Endothelial cell of umbilical vein (primary cell): ENCODE measurements around the gene TTF2. TPM values are rescaled to one million over a fixed set of nuclear protein-coding genes. Genes with fewer than 3 reads are reported as not detected.

Experiments
- BruUV-seq: library from RNA; stranded (reverse); fragments of 400-500 nt; replicated peaks from 2 replicates; lab custom pipeline; 2021; lab: Mats Ljungman, UMichigan
- CTCF ChIA-PET: fragments of 300-600, 350-600 bp; sonication (Branson Sonifier 250); formaldehyde crosslinking; loops from one replicate; lab custom pipeline; 2021; ENCODE audit warnings: antibody characterized with exemption, inconsistent platforms; lab: Charles Lee
- POLR2A ChIA-PET: fragments of 300-600, 350-600 bp; sonication (Branson Sonifier 250); formaldehyde crosslinking; loops from one replicate; lab custom pipeline; 2021; ENCODE audit warnings: antibody characterized with exemption, inconsistent platforms; lab: Charles Lee
- DNase-seq: peaks from one replicate; pipeline ENCODE4 v3.0.0-alpha.2; 2011; ENCODE audit warnings: low read depth, low spot score
- FAIRE-seq: peaks from 2 replicates; lab custom pipeline; 2011; peaks lifted over from hg19 to GRCh38; lab: Jason Lieb, UNC
- H2AFZ ChIP-seq: 2 replicates; pipeline ENCODE4 v1.6.0; 2012; ENCODE audit warnings: low read depth, low read length, control low read depth, inconsistent platforms
- H3K27ac ChIP-seq: 2 replicates; pipeline ENCODE4 v1.5.1; 2011; ENCODE audit warnings: low read depth, mild to moderate bottlenecking, control low read depth, low read length, moderate library complexity; ENCODE audit not compliant: insufficient read depth
- H3K27me3 ChIP-seq, 2 experiments: 2 replicates each; pipeline versions ENCODE4 v1.6.0 to v1.6.1; 2011; ENCODE audit warnings: low read length in 2 of 2, mixed read lengths in 1 of 2; ENCODE audit not compliant: control insufficient read depth in 2 of 2, insufficient read depth in 2 of 2
- H3K36me3 ChIP-seq, 2 experiments: 2 replicates in 1 of 2; 3 replicates in 1 of 2; pipeline ENCODE4 v1.5.1; 2011; ENCODE audit warnings: low read length in 2 of 2, mild to moderate bottlenecking in 1 of 2, moderate library complexity in 1 of 2; ENCODE audit not compliant: control insufficient read depth in 2 of 2, insufficient read depth in 2 of 2; ENCODE audit errors: extremely low read depth in 1 of 2
- H3K4me1 ChIP-seq: 3 replicates; pipeline ENCODE4 v1.5.1; 2011; ENCODE audit warnings: mild to moderate bottlenecking, low read length; ENCODE audit not compliant: control insufficient read depth, insufficient read depth; ENCODE audit errors: extremely low read depth
- H3K4me2 ChIP-seq: 2 replicates; pipeline ENCODE4 v1.6.1; 2011; ENCODE audit warnings: low read length, control low read depth, mixed read lengths; ENCODE audit not compliant: insufficient read depth
- H3K4me3 ChIP-seq, 3 experiments: fragments of 200-600 bp in 1 of 3; sonication (generic), shearing (Covaris generic) in 1 of 3; replicated peaks in 1 of 3; 2 replicates each; pipeline ENCODE4 v1.5.1; 2011 to 2016; ENCODE audit warnings: control low read depth in 3 of 3, low read length in 3 of 3, mild to moderate bottlenecking in 2 of 3, inconsistent platforms in 1 of 3, low read depth in 1 of 3, moderate library complexity in 1 of 3; ENCODE audit not compliant: insufficient read depth in 1 of 3
- H3K79me2 ChIP-seq: 2 replicates; pipeline ENCODE4 v1.6.0; 2012; ENCODE audit warnings: low read length, inconsistent platforms; ENCODE audit not compliant: control insufficient read depth, insufficient read depth
- H3K9ac ChIP-seq: replicated peaks from 2 replicates; pipeline ENCODE3; 2011; ENCODE audit warnings: low read length, control low read depth; ENCODE audit not compliant: insufficient read depth; ENCODE audit errors: extremely low read depth
- H3K9me1 ChIP-seq: replicated peaks from 3 replicates; pipeline ENCODE4 v1.6.0; 2011; ENCODE audit warnings: mild to moderate bottlenecking, low read length; ENCODE audit not compliant: control insufficient read depth, insufficient read depth; ENCODE audit errors: extremely low read depth
- H3K9me3 ChIP-seq: replicated peaks from 2 replicates; pipeline ENCODE4 v1.5.1; 2012; ENCODE audit warnings: low read length, inconsistent platforms; ENCODE audit not compliant: control insufficient read depth, insufficient read depth
- H4K20me1 ChIP-seq: replicated peaks from 2 replicates; pipeline ENCODE3; 2011; ENCODE audit warnings: mild to moderate bottlenecking, low read length; ENCODE audit not compliant: control insufficient read depth, insufficient read depth; ENCODE audit errors: extremely low read depth
- CTCF ChIP-seq, 2 donors: IDR thresholded peaks; 1 replicate in 1 of 2; 2 replicates in 1 of 2; pipeline ENCODE4 v1.5.1; 2011; ENCODE audit warnings: low read length in 2 of 2, mild to moderate bottlenecking in 2 of 2, moderate library complexity in 2 of 2, control low read depth in 1 of 2, inconsistent platforms in 1 of 2, low read depth in 1 of 2; ENCODE audit not compliant: insufficient read depth in 1 of 2; ENCODE audit errors: extremely low read depth in 1 of 2
- EZH2 ChIP-seq: IDR thresholded peaks from 2 replicates; pipeline ENCODE4 v1.6.1; 2012; ENCODE audit warnings: borderline replicate concordance, low read depth, mild to moderate bottlenecking, moderate library complexity, low read length, inconsistent platforms; ENCODE audit not compliant: severe bottlenecking
- FOS ChIP-seq: IDR thresholded peaks from 2 replicates; pipeline ENCODE4 v1.6.1; 2011; ENCODE audit warnings: mild to moderate bottlenecking, low read length, moderate library complexity, borderline replicate concordance; ENCODE audit not compliant: insufficient read depth
- GATA2 ChIP-seq: IDR thresholded peaks from 2 replicates; pipeline ENCODE4 v1.7.0; 2011; ENCODE audit warnings: low read depth, mild to moderate bottlenecking, moderate library complexity, mixed read lengths, low read length; ENCODE audit not compliant: insufficient read length, insufficient read depth
- JUN ChIP-seq: IDR thresholded peaks from 2 replicates; pipeline ENCODE4 v1.6.1; 2011; ENCODE audit warnings: borderline replicate concordance, low read depth; ENCODE audit not compliant: insufficient read length, insufficient read depth
- MYC ChIP-seq: IDR thresholded peaks from one replicate; pipeline ENCODE4 v1.6.1; 2011; ENCODE audit warnings: mild to moderate bottlenecking, low read depth, low read length
- POLR2A ChIP-seq: IDR thresholded peaks from 2 replicates; pipeline ENCODE4 v1.6.1; 2012; ENCODE audit warnings: low read depth, mild to moderate bottlenecking, control low read depth, low read length
- dilution Hi-C: fragments of 300-500 bp; cut with MboI; formaldehyde crosslinking; loops from one replicate; pipeline ENCODE4 v1.15.0; 2019; ENCODE audit warnings: low sequenced_read_pairs; ENCODE audit not compliant: extremely low pct_ligation_motif_present
- intact Hi-C: fragments of 100-400 bp; cut with micrococcal nuclease; formaldehyde crosslinking; loops from one replicate; pipeline ENCODE4 v1.10.0; 2022
- polyA plus RNA-seq, 4 experiments: library from polyadenylated mRNA; depleted of rRNA in 3 of 4; stranded (reverse) in 3 of 4; unstranded in 1 of 4; fragments of >200 nt; gene quantifications; 2 replicates each; pipeline versions ENCODE4 v1.2.1 to v1.2.3, GENCODE V29; 2011 to 2012; ENCODE audit warnings: missing spikeins in 1 of 4
- total RNA-seq: library from RNA; stranded (reverse); gene quantifications from 2 replicates; pipeline ENCODE4 v1.2.3, GENCODE V29; 2021
- TF ChIP-seq, protein P1 (sequence below): IDR thresholded peaks from 2 replicates; pipeline ENCODE4 v1.6.1; 2011; ENCODE audit not compliant: insufficient read depth, insufficient read length

TTF2 gene
- total and polyA plus RNA-seq, 2 donors (not counting 3 experiments of a cell fraction or from before 2014, with no cell fraction given), result 8.8 to 44.4 TPM

DNA sequence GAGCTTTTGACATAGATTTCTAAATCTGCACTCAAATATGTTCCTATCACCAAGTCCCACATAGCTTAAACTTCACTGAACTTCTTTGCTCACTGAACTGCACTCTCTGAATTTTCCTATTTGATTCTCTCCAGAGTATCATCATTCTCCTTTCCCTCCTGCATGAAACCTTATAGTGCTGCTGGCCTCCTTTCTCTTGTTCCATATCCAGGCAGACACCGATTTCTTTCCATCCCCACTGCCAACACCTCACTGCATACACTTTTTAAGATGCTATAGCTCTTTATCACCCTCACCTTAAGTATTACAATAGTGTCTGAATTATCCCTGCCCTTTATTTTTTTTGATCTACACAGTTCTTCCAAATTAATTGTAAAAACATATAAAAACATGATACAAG, 64.5 kb downstream of the TTF2 start:
- no peaks in the 10 kb centered on the region for H3K9me3 ChIP-seq
- intact Hi-C loops, result loop anchor here (5.0 to 10.0 kb wide), 4 partner anchors 387 to 630 kb away; partner anchors contain the start of gene CD58
- ChIA-PET POLR2A (no interaction called here), CTCF (interaction anchor here (0.8 to 6.2 kb wide), 5 partner anchors 9 to 57 kb away, joined by 3 to 58 read pairs (median 4); no protein-coding TSS in a partner anchor)
- dilution Hi-C loops, result no loop called here
- no peaks in the 10 kb centered on the region for H3K79me2 ChIP-seq
- no peak overlapping the region for H3K4me2 ChIP-seq
- H3K9me1 ChIP-seq, result no peaks in the 10 kb centered on the region
- H3K9ac ChIP-seq, result no peak overlapping the region
- DNase-seq (no peak), FAIRE-seq (no peak)
- no peaks in the 10 kb centered on the region for H4K20me1 ChIP-seq
- H3K27me3 ChIP-seq, result peaks cover 11 to 25% of the 10 kb centered on the region in 2 experiments
- no peak overlapping the region for H3K27ac ChIP-seq
- no peaks in the 10 kb centered on the region for H3K36me3 ChIP-seq
- peaks cover 10% of the 10 kb centered on the region for H3K4me1 ChIP-seq
- no TSS peak for BruUV-seq
- no peak overlapping the region for H2AFZ ChIP-seq
- H3K4me3 ChIP-seq, result no peak overlapping the region
- no peak for TF ChIP-seq POLR2A
- TF ChIP-seq GATA2, result no peak
- no peak for TF ChIP-seq FOS
- no peak for TF ChIP-seq EZH2
- TF ChIP-seq JUN, result no peak
- TF ChIP-seq MYC, result no peak

- Histone ChIP-seq H4K20me1 (no peaks in the 10 kb centered on the region), H3K36me3 (no peaks in the 10 kb centered on the region), H3K4me3 (no peak overlapping the region), H3K4me2 (no peak overlapping the region), H3K27ac (no peak overlapping the region), H3K9ac (no peak overlapping the region), H3K9me1 (no peaks in the 10 kb centered on the region), H3K79me2 (no peaks in the 10 kb centered on the region), H3K4me1 (no peaks in the 10 kb centered on the region), H2AFZ (no peak overlapping the region), H3K9me3 (no peaks in the 10 kb centered on the region), H3K27me3 (peaks cover 11 to 25% of the 10 kb centered on the region in 2 experiments)
- no peak for DNase-seq
- dilution Hi-C loops (no loop called here), intact Hi-C loops (loop anchor here (1.0 to 10.0 kb wide), 5 partner anchors 59 to 627 kb away; no protein-coding TSS in a partner anchor)
- POLR2A ChIA-PET, result interaction anchor here (1.2 kb wide), 2 partner anchors 60 to 68 kb away, joined by 5 read pairs; partner anchors contain the start of gene TTF2
- TF ChIP-seq, protein P1, sequence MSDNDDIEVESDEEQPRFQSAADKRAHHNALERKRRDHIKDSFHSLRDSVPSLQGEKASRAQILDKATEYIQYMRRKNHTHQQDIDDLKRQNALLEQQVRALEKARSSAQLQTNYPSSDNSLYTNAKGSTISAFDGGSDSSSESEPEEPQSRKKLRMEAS, result no peak
- no peak for TF ChIP-seq CTCF (IDR thresholded peaks at IDR 0.05; ENCODE audit: extremely low read depth in 1 of 2, insufficient read depth in 1 of 2, low read depth in 1 of 2, low read length in 2 of 2)
- no peak for TF ChIP-seq MYC
- no peak for TF ChIP-seq POLR2A
- TF ChIP-seq GATA2, result no peak
- no peak for FAIRE-seq
- BruUV-seq, result no TSS peak
- CTCF ChIA-PET, result interaction anchor here (1.4 to 5.0 kb wide), 13 partner anchors 8 to 553 kb away, joined by 4 to 490 read pairs (median 17); partner anchors contain the start of gene TTF2
These were observed 67.7 kb downstream of the TTF2 start for GRCh38 chr1:117127795-117128194.
